ENCODE measurements around the gene APRT.
"Not testable (repeated sequence)": the region's sequence is repeated elsewhere in the genome, so short reads cannot be mapped to it uniquely, and the experiment has no call there.

Gene APRT

DNA sequence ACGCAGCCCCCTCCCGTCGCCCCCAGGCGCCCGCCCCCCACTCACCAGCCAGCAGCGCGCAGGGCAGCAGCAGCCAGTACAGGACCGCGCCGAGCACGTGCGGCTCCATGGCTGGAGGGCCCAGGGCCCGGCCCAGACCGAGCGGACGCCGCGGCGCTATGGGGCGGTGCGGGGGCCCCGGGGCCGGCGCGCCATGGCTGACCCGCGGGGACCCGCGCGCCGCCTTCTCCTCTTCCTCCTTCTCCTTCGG is 26.9 kb downstream of the APRT start:
- DNase-seq = no peak

DNA sequence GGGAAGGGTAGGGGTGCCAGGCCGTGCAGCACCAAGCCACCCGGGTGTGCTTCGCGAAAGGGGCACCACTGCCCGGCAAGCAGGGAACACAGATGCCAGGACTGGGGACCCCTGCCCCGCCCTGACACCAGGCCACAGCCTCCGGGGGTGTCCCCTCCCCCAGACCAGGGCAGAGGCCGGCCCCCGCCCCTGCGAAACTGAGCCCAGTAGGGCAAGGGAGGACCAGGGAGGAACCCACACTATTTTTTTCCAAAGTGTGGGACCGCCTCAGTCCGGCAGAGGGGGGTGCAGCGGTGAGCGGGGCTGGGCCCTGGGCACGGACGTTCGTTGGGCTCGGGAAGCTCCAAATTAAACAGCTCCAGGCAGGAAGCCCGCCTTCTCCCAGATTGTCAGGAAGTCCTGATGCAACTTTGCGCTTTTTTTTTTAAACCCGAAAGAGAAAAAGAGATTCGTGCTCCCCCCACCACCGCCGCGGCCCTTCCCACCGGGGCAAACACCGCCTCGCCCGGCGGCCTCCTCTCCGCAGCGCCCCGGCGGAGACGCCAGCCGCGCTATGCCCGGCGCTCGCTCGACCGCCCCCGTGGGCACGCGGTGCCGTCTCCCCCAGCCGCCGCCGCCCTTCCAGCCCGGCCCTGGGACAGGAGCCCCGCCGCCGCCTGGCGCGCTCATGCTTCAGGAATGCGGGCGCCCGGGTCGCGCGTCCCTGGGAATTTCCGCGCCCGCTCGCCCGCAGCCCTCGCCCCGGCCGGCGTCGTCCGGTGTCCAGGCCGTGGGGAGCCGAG is 27.5 kb downstream of the APRT start:
- DNase-seq = peak; percentile 57

- peak; percentile 60 for DNase-seq
Measured at GRCh38 chr16:88783391-88784073, 28.2 kb downstream of the APRT start.

GRCh38 chr16:88782454-88783390 is 29.0 kb downstream of the APRT start:
- DNase-seq = peak; percentile 61

- peak; percentile 91 for DNase-seq
Measured at GRCh38 chr16:88781140-88782077, 30.3 kb downstream of the APRT start.

- DNase-seq = no peak
Measured at GRCh38 chr16:88780142-88781062, 31.3 kb downstream of the APRT start.

DNA sequence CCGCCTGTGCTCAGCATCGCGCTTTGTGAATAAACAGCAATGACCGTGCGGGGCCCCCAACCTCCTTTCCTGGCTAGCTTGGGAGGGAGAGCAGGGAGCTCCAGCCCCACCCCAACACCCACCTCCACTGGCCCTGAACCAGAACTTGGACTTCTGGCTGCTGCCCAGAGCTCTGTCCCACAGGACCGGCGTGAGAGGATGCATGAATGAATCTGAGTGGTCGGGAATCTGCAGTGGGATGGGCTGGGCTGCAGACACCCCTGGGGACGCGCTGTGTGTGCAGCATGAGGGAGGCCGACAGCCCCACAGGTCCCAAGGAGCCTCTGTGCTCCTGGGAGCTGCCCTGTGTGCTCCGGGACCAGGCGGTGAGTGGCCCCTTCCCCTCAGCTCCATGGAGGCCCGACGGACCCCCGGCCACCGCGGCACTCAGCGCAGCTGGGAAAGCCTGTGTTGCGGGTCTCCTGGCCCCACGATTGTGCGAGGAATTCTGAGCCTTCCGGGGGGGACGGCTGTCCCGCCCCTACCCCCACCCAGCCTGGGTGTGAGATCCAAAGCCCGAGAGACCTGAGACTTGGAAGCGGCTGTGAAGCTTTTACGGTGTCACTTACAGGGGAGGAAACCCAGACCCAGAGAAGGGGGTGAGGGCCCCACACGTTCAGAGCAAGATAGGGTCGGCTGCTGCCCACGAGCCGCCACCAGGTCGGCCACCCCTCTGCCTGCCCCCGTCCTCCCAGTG is 32.2 kb downstream of the APRT start:
- no peak for DNase-seq

DNA sequence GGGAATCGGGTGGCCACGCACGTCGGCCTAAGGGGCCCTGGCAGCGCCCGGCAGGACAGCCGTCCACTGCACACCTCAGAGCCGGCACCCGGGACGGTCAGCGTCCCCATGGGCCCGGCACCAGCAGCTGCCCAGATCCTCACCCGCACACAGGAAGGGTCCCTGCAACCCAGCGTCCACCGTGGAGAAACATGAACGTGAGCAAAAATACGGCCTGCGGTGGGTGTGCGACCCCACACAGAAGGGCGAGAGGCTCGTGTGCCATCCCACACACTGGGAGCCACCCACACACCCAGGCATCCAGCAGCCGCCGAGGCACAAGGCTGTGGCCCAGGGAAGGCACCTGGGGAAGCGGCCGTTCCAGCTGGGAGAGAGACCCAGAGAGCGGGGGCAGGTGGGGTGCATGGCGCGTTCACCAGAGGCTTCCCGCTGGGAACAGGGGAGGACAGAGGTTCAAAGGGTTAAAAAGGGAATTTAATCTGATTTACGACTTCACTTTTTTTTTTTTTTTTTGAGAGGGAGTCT is 33.1 kb downstream of the APRT start:
- DNase-seq = no peak

GRCh38 chr16:88778271-88778525 is 33.5 kb downstream of the APRT start:
- DNase-seq = no peak

DNA sequence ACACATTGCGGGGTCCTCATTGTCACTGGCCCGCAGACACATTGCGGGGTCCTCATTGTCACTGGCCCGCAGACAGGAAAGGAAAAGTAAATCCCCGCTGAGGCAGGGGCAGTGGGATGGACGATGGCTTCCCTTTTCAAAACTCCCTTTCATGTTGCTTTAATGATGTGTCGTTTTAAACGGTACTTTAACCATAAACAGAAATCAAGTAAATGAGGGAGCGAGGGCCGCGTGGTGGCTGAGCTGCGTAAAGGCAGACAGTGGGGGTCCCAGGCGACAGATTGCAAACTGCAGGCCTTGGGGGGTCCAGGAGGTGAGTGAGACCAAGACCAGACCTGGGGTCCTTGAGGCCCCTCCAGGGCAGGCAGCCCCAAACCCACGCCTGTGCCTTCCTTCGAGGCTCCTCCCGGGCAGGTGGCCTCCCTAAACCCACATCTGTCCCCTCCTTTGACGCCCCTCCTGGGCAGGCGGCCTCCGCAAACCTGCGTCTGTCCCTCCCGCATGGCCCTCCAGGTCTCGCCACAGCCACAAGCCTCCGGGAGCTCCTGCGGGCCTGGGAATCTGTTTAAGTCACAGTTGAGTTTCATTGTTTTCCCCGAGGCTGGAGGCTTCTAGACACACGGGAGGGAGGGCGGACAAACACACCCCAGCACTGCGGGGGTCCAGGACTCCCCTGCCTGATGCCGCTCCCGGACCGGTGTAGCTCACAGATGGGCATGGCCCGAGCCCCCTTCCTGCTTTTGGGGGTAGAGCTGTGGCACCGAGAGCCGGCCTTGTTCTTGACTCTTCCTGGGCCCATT is 34.1 kb downstream of the APRT start:
- no peak for DNase-seq

DNA sequence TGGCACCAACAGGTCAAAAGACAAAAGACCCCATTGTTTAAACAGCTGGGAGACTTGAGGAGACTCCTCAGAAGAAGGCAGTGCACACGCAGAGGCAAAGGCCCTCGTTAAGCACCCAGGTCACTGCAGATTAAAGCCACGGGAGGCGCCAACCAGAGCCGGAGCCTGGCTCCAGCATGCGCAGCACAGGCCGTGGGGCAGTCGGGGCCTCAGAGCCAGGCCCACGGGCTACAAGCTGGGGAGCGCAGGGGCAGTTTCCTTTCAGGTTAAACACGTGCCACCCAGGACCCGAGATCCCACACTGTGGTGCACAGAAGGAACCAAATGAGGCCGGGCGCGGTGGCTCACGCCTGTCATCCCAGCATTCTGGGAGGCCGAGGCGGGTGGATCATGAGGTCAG is 35.9 kb downstream of the APRT start:
- no peak for DNase-seq

DNA sequence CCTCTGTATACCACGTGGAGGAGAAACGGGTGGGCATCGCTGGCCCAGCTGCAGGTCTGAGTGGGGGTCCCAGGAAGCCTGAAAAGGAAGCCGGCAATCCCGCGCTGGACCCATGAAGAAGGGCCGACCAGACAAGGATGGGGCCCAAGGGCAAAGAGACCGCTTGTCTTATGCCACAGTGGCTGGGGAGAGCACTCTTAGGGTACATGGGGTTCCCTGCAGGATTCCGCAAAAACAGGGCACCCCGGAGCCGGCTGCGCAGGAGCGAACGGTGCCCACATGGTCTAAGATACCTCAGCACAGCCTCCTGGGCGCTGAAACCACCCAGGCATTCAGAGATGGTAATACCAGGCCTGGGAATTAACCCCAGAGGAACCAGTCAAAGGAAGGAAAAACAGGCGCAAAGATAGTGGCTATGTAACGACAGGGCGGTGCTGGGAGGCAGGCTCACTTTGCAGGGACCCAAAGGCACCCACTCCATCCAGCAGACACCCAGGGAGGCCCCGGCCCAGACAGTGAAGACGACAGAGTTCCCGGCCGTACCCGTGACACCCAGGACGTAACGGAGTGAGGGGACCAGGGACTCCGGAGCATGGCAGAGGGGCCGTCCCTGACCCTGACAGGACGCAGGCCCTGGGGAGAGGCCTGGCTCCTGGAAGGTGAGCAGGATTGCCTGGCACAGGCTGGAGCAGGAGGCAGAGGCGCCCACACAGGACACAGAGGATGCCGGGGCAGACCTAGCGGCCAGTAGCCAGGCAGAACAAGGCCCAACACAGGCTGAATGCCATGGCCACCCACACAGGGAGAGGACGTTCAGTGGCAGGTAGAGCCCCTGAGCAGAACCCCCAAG is 37.0 kb downstream of the APRT start:
- DNase-seq = no peak

GRCh38 chr16:88773812-88774291 is 37.9 kb downstream of the APRT start:
- DNase-seq = peak; percentile 85

DNA sequence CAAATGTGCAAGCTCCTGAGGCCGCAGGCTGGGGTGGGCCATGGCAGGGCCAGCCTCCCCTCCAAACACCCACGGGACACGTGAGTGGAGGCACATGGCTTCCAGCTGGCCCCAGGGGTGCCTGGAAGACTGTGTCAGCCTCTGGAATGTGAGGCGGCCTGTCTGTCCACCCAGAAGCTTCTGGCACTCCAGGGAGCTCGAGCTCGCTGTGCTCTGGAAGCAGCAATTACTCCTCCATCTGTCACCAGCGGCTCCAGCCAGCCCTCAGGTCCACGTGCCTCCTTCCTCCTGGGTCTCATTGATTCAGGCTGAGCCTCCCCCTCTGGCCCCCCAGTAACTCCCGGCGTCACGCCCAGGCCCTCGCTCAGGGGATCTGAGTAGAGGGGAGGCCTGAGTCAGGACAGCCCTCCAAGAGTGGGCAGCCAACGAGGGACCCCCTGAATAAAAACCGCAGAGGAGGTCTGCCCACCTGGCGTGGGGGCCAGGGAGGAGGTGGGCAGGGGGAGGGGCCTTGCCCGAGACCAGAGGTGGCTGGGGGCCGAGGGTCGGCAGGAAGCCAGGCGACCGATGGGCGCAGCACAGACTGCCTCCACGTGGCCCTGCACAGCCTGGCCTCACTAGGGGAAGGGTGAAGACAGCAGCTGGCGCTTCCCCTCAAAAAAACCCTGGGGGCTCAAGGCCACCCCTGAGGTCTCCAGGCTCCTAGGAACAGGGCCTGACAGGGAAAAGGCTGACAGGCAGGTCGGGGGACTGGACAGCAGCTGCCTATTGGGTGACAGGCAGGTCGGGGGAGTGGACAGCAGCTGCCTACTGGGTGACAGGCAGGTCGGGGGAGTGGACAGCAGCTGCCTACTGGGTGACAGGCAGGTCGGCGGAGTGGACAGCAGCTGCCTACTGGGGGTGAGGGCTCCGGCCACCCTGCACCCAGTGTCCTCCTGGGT is 38.6 kb downstream of the APRT start:
- DNase-seq = no peak

- not testable (repeated sequence) for DNase-seq
Measured at GRCh38 chr16:88771781-88772180, 39.9 kb downstream of the APRT start.

GRCh38 chr16:88771294-88771772 is 40.4 kb downstream of the APRT start:
- DNase-seq = no peak

Data from inflammatory macrophage treated with lipopolysaccharide for 4 hours (primary cell).